Measurements from ENCODE around the gene PELI1. TPM values are rescaled to one million over a fixed set of nuclear protein-coding genes. Genes with fewer than 3 reads are reported as not detected.

The PELI1 gene
- total RNA-seq, 1 donor from 2014 or later = 60.4 TPM

DNA sequence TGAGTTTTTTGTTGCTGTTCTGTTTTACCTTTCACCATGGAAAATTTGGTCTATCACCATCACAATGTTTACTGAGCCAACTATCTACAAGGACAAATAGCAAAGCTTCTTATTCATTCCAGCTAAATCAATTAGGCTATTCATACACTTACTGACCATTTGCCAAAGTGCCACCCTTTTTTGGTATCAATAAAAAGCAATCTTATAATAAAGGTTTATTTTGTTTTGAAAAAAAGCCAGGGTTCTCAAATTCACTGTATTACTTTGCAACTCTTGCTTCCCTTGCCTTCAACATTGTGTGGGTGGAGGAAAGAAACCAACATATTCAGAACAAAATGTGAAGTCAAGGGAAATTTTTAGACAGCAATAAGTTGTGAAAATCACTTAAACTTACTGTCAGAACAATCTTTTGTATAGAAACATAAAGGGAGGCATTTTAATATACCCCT, 15.3 kb downstream of the PELI1 start:
- Histone ChIP-seq H3K4me1 (peaks cover 43% of the 10 kb centered on the region), H3K27me3 (no peaks in the 10 kb centered on the region), H3K27ac (no peak overlapping the region), H3K36me3 (no peaks in the 10 kb centered on the region), H3K4me3 (no peak overlapping the region), H3K9me3 (no peaks in the 10 kb centered on the region)
- intact Hi-C loops (cut with DNase I) = no loop called here
- no peak for DNase-seq (ENCODE audit: extremely low spot score in 2 of 2)
- no peak for TF ChIP-seq POLR2AphosphoS5 (IDR thresholded peaks at IDR 0.05; ENCODE audit: insufficient read depth in 1 of 2, low read depth in 1 of 2)
- no peak for TF ChIP-seq POLR2A (IDR thresholded peaks at IDR 0.05)
- TF ChIP-seq, protein P1, sequence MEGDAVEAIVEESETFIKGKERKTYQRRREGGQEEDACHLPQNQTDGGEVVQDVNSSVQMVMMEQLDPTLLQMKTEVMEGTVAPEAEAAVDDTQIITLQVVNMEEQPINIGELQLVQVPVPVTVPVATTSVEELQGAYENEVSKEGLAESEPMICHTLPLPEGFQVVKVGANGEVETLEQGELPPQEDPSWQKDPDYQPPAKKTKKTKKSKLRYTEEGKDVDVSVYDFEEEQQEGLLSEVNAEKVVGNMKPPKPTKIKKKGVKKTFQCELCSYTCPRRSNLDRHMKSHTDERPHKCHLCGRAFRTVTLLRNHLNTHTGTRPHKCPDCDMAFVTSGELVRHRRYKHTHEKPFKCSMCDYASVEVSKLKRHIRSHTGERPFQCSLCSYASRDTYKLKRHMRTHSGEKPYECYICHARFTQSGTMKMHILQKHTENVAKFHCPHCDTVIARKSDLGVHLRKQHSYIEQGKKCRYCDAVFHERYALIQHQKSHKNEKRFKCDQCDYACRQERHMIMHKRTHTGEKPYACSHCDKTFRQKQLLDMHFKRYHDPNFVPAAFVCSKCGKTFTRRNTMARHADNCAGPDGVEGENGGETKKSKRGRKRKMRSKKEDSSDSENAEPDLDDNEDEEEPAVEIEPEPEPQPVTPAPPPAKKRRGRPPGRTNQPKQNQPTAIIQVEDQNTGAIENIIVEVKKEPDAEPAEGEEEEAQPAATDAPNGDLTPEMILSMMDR (IDR thresholded peaks at IDR 0.05) = no peak

DNA sequence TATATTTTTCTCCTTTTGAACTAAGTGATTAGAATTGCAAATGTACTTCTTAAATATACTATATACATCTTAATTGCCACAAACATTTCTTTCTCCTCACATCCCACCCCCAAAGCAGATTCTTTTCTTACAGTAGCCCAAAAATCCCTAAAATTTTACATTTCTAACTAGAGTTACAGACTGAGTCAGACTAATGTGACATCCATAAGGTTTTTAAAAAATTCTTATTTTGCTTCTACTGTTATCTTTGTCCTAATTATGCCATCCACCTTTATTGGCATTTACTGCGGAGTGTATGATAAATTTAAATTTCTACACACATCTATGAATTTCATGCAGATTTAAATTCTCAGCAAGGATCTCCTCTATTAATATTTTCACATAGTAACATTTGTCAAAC, 15.8 kb downstream of the PELI1 start:
- Histone ChIP-seq H3K4me3 (no peak overlapping the region), H3K4me1 (peaks cover 39% of the 10 kb centered on the region), H3K9me3 (no peaks in the 10 kb centered on the region), H3K27me3 (no peaks in the 10 kb centered on the region), H3K36me3 (no peaks in the 10 kb centered on the region), H3K27ac (no peak overlapping the region)
- DNase-seq (ENCODE audit: extremely low spot score in 2 of 2) = no peak
- TF ChIP-seq POLR2AphosphoS5 (IDR thresholded peaks at IDR 0.05; ENCODE audit: insufficient read depth in 1 of 2, low read depth in 1 of 2) (no peak), POLR2A (IDR thresholded peaks at IDR 0.05) (no peak)
- TF ChIP-seq, protein P1 (IDR thresholded peaks at IDR 0.05) = no peak
- intact Hi-C loops (cut with DNase I) = no loop called here

DNA sequence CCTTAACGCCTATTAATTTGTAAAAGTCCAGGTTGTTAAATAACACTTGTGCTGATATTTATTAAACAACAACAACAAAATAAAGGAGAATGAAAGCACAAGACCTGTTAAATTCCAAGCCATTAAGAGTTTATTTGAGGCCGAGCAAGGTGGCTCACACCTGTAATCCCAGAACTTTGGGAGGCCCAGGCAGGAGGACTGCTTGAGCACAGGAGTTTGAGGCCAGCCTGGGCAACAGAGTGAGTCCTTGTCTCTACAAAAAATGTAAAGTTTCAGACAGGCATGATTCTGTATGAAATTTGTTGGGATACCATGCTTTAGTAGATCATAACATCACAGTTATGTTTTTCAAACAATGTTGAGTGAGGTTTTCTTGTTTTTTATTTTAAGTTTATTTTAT, 17.1 kb downstream of the PELI1 start:
- H3K9me3 ChIP-seq = no peaks in the 10 kb centered on the region
- peaks cover 26% of the 10 kb centered on the region for H3K4me1 ChIP-seq
- H3K27me3 ChIP-seq = no peaks in the 10 kb centered on the region
- intact Hi-C loops (cut with DNase I) = no loop called here
- DNase-seq (ENCODE audit: extremely low spot score in 2 of 2) = no peak
- H3K36me3 ChIP-seq = no peaks in the 10 kb centered on the region
- no peak for TF ChIP-seq POLR2A (IDR thresholded peaks at IDR 0.05)
- TF ChIP-seq POLR2AphosphoS5 (IDR thresholded peaks at IDR 0.05; ENCODE audit: insufficient read depth in 1 of 2, low read depth in 1 of 2) = no peak
- TF ChIP-seq, protein P1 (IDR thresholded peaks at IDR 0.05) = no peak
- H3K27ac ChIP-seq = no peak overlapping the region
- H3K4me3 ChIP-seq = no peak overlapping the region

DNA sequence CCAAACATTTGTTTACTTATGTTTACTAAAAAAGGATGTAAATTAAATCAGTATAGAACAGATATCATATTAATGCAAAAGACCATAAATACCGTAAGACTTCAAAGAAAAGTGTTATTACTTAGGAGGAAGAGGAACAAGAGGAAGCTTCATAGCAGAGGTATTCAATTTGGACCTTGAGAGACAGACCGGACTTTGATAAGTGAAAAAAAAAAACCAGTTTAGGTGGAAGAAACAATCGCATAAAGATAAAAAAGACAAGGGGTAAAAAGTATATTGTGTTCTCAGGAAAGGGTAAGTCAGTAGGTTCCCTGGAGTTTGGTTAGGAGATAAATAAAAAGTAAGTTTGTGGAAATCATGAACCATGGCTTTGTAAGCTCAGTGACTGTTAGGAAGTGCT, 17.6 kb downstream of the PELI1 start:
- no peaks in the 10 kb centered on the region for H3K27me3 ChIP-seq
- H3K4me1 ChIP-seq = peaks cover 25% of the 10 kb centered on the region
- H3K27ac ChIP-seq = no peak overlapping the region
- H3K36me3 ChIP-seq = no peaks in the 10 kb centered on the region
- TF ChIP-seq, protein P1 (IDR thresholded peaks at IDR 0.05) = no peak
- TF ChIP-seq POLR2A (IDR thresholded peaks at IDR 0.05) (no peak), POLR2AphosphoS5 (IDR thresholded peaks at IDR 0.05; ENCODE audit: insufficient read depth in 1 of 2, low read depth in 1 of 2) (no peak)
- intact Hi-C loops (cut with DNase I) = no loop called here
- no peak overlapping the region for H3K4me3 ChIP-seq
- DNase-seq (ENCODE audit: extremely low spot score in 2 of 2) = no peak
- H3K9me3 ChIP-seq = no peaks in the 10 kb centered on the region

DNA sequence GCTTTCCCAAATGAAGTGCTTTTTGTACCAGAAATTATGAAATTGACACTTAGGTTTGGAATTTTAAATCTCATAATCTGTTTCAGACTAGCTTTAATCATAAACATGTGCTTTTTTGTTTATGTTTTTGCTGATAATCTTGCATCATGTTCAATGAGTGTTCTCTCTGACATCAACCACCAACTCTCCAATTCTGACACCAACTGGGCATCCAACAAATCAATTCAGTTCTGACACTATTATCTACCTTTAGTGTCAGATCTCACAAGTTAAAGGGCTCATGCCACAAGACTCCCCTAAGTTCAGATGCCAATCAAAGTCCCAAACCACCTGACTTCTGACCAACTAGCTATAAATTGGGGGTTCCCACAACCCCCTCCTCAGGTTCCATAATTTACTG, 19.6 kb downstream of the PELI1 start:
- DNase-seq (ENCODE audit: extremely low spot score in 2 of 2) = no peak
- H3K9me3 ChIP-seq = no peaks in the 10 kb centered on the region
- peaks cover 43% of the 10 kb centered on the region for H3K4me1 ChIP-seq
- intact Hi-C loops (cut with DNase I) = no loop called here
- H3K4me3 ChIP-seq = no peak overlapping the region
- no peaks in the 10 kb centered on the region for H3K36me3 ChIP-seq
- no peak overlapping the region for H3K27ac ChIP-seq
- no peaks in the 10 kb centered on the region for H3K27me3 ChIP-seq
- no peak for TF ChIP-seq POLR2A (IDR thresholded peaks at IDR 0.05)
- TF ChIP-seq, protein P1 (IDR thresholded peaks at IDR 0.05) = no peak
- no peak for TF ChIP-seq POLR2AphosphoS5 (IDR thresholded peaks at IDR 0.05; ENCODE audit: insufficient read depth in 1 of 2, low read depth in 1 of 2)

Data from vagina (tissue), 2 donors.